BLaER1 (cell line): ENCODE measurements around the gene TFF2.

Experiments
- H3K27ac ChIP-seq: shearing (Covaris generic); formaldehyde crosslinking; 2 replicates; pipeline ENCODE4 v1.8.1; 2022
- H3K27me3 ChIP-seq: shearing (Covaris generic); formaldehyde crosslinking; 2 replicates; pipeline ENCODE4 v1.8.1; 2022
- H3K36me3 ChIP-seq: shearing (Covaris generic); formaldehyde crosslinking; 2 replicates; pipeline ENCODE4 v1.8.1; 2022
- H3K4me1 ChIP-seq: shearing (Covaris generic); formaldehyde crosslinking; 2 replicates; pipeline ENCODE4 v1.8.1; 2022
- H3K4me2 ChIP-seq: shearing (Covaris generic); formaldehyde crosslinking; 2 replicates; pipeline ENCODE4 v1.8.1; 2022
- H3K4me3 ChIP-seq: shearing (Covaris generic); formaldehyde crosslinking; 2 replicates; pipeline ENCODE4 v1.8.1; 2022
- H3K9ac ChIP-seq: shearing (Covaris generic); formaldehyde crosslinking; 2 replicates; pipeline ENCODE4 v1.8.1; 2022
- H3K9me3 ChIP-seq: shearing (Covaris generic); formaldehyde crosslinking; 2 replicates; pipeline ENCODE4 v1.8.1; 2022
- H4K20me1 ChIP-seq: shearing (Covaris generic); formaldehyde crosslinking; 2 replicates; pipeline ENCODE4 v1.8.1; 2022
- Cebpa-rat ChIP-seq: shearing (Covaris generic); IDR thresholded peaks from 2 replicates; pipeline ENCODE4 v1.8.1; 2022

TFF2 gene

GRCh38 chr21:42349420-42350317 lies 1.1 kb downstream of the TFF2 start:
- H3K27me3 ChIP-seq, result no peaks in the 10 kb centered on the region
- H4K20me1 ChIP-seq, result no peaks in the 10 kb centered on the region
- no peaks in the 10 kb centered on the region for H3K36me3 ChIP-seq
- no peak overlapping the region for H3K4me2 ChIP-seq
- no peak for TF ChIP-seq Cebpa-rat
- 0 out of 2 replicates have a peak, but pooled peaks cover 21% of the 10 kb centered on the region for H3K9me3 ChIP-seq
- H3K27ac ChIP-seq, result no peak overlapping the region
- no peak overlapping the region for H3K4me3 ChIP-seq
- peaks cover 14% of the 10 kb centered on the region for H3K4me1 ChIP-seq
- H3K9ac ChIP-seq, result no peak overlapping the region

- Histone ChIP-seq H3K4me2 (no peak overlapping the region), H3K4me1 (peaks cover 11% of the 10 kb centered on the region), H3K36me3 (no peaks in the 10 kb centered on the region), H4K20me1 (no peaks in the 10 kb centered on the region), H3K9me3 (0 out of 2 replicates have a peak, but pooled peaks cover 12% of the 10 kb centered on the region), H3K27ac (no peak overlapping the region), H3K27me3 (no peaks in the 10 kb centered on the region), H3K9ac (no peak overlapping the region), H3K4me3 (no peak overlapping the region)
- TF ChIP-seq Cebpa-rat, result no peak
Observed at GRCh38 chr21:42348762-42349161, 2.0 kb downstream of the TFF2 start.

GRCh38 chr21:42347601-42348327 lies 3.0 kb downstream of the TFF2 start:
- peaks cover 4% of the 10 kb centered on the region; the same call in 1 of the 2 replicates for H3K4me1 ChIP-seq
- H3K4me2 ChIP-seq, result no peak overlapping the region
- no peak overlapping the region for H3K9ac ChIP-seq
- TF ChIP-seq Cebpa-rat, result no peak
- H3K27ac ChIP-seq, result no peak overlapping the region
- no peaks in the 10 kb centered on the region for H3K36me3 ChIP-seq
- H3K9me3 ChIP-seq, result 0 out of 2 replicates have a peak, but pooled peaks cover 9% of the 10 kb centered on the region
- H3K27me3 ChIP-seq, result no peaks in the 10 kb centered on the region
- no peaks in the 10 kb centered on the region for H4K20me1 ChIP-seq
- no peak overlapping the region for H3K4me3 ChIP-seq

- H3K9ac ChIP-seq, result no peak overlapping the region
- H4K20me1 ChIP-seq, result no peaks in the 10 kb centered on the region
- H3K4me1 ChIP-seq, result peaks cover 4% of the 10 kb centered on the region; the same call in 1 of the 2 replicates
- H3K4me2 ChIP-seq, result no peak overlapping the region
- H3K9me3 ChIP-seq, result 0 out of 2 replicates have a peak, but pooled peaks cover 9% of the 10 kb centered on the region
- H3K27ac ChIP-seq, result no peak overlapping the region
- H3K27me3 ChIP-seq, result no peaks in the 10 kb centered on the region
- H3K36me3 ChIP-seq, result no peaks in the 10 kb centered on the region
- TF ChIP-seq Cebpa-rat, result no peak
- no peak overlapping the region for H3K4me3 ChIP-seq
Observed at GRCh38 chr21:42346866-42347600, 3.8 kb downstream of the TFF2 start.

- Histone ChIP-seq H4K20me1 (no peaks in the 10 kb centered on the region), H3K36me3 (no peaks in the 10 kb centered on the region), H3K4me2 (no peak overlapping the region), H3K4me3 (no peak overlapping the region), H3K27ac (no peak overlapping the region), H3K9ac (no peak overlapping the region), H3K27me3 (no peaks in the 10 kb centered on the region), H3K9me3 (0 out of 2 replicates have a peak, but pooled peaks cover 9% of the 10 kb centered on the region), H3K4me1 (peaks cover 4% of the 10 kb centered on the region; the same call in 1 of the 2 replicates)
- no peak for TF ChIP-seq Cebpa-rat
Observed at GRCh38 chr21:42346441-42346840, 4.4 kb downstream of the TFF2 start.

GRCh38 chr21:42344631-42345030 lies 6.2 kb downstream of the TFF2 start:
- H4K20me1 ChIP-seq, result no peaks in the 10 kb centered on the region
- H3K9ac ChIP-seq, result no peak overlapping the region
- no peaks in the 10 kb centered on the region for H3K27me3 ChIP-seq
- no peak overlapping the region for H3K4me3 ChIP-seq
- H3K36me3 ChIP-seq, result no peaks in the 10 kb centered on the region
- no peak overlapping the region for H3K4me2 ChIP-seq
- no peak for TF ChIP-seq Cebpa-rat
- H3K4me1 ChIP-seq, result peaks cover 4% of the 10 kb centered on the region; the same call in 1 of the 2 replicates
- H3K27ac ChIP-seq, result no peak overlapping the region
- 0 out of 2 replicates have a peak, but pooled peaks cover 9% of the 10 kb centered on the region for H3K9me3 ChIP-seq

- TF ChIP-seq Cebpa-rat, result no peak
- H3K9me3 ChIP-seq, result 0 out of 2 replicates have a peak, but pooled peaks cover 7% of the 10 kb centered on the region
- H3K4me2 ChIP-seq, result no peak overlapping the region
- peaks cover 4% of the 10 kb centered on the region; the same call in 1 of the 2 replicates for H3K4me1 ChIP-seq
- no peaks in the 10 kb centered on the region for H4K20me1 ChIP-seq
- H3K4me3 ChIP-seq, result no peak overlapping the region
- H3K36me3 ChIP-seq, result no peaks in the 10 kb centered on the region
- H3K9ac ChIP-seq, result no peak overlapping the region
- no peaks in the 10 kb centered on the region for H3K27me3 ChIP-seq
- no peak overlapping the region for H3K27ac ChIP-seq
Observed at GRCh38 chr21:42343963-42344510, 6.8 kb downstream of the TFF2 start.

GRCh38 chr21:42343556-42343955 lies 7.2 kb downstream of the TFF2 start:
- Histone ChIP-seq H3K27ac (no peak overlapping the region), H3K9me3 (0 out of 2 replicates have a peak, but pooled peaks cover 2% of the 10 kb centered on the region), H3K4me1 (peaks cover 4% of the 10 kb centered on the region; the same call in 1 of the 2 replicates), H3K4me3 (no peak overlapping the region), H4K20me1 (no peaks in the 10 kb centered on the region), H3K36me3 (no peaks in the 10 kb centered on the region), H3K9ac (no peak overlapping the region), H3K27me3 (no peaks in the 10 kb centered on the region), H3K4me2 (no peak overlapping the region)
- TF ChIP-seq Cebpa-rat, result no peak

GRCh38 chr21:42343101-42343500 lies 7.7 kb downstream of the TFF2 start:
- Histone ChIP-seq H3K27me3 (no peaks in the 10 kb centered on the region), H3K4me3 (no peak overlapping the region), H3K4me1 (peaks cover 6% of the 10 kb centered on the region), H3K4me2 (no peak overlapping the region), H3K9me3 (no peaks in the 10 kb centered on the region), H3K27ac (no peak overlapping the region), H3K9ac (no peak overlapping the region), H3K36me3 (no peaks in the 10 kb centered on the region), H4K20me1 (no peaks in the 10 kb centered on the region)
- TF ChIP-seq Cebpa-rat, result no peak
